ENCODE measurements around the gene LAMP5.

Gene LAMP5

DNA sequence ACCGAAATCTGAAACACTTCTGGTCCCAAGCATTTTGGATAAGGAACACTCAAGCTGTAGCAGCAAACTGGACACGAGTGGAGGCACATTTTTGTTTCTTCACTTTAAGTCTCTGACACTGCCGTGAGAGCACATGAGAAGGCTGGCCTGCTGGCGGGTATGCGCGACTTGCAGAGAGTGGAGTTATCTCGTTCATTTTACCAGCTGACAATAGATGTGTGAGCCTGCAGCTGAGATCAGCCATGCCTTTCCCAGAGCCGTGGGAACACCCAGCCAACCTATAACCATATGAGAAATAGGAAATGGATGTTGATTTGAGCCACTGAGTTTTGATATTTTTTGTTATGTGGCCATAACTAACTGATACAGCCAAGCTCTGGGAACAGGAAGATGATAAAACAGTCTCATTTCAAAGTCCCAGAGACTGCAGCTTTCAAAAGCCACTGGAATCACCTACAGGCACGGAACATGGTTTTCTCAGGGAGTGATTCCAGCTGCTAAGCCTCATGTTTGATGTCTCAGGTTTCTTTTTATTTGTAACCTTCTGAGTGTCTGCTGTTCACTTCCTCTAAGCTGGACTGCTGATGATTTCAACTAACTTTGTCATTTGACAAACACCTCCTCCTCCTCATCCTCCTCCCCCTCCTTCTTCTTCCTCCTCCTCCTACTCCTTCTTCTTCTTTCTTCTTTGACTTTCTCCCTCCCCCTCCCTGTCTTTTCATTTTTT, 28.6 kb upstream of the LAMP5 start:
- Histone ChIP-seq H2AFZ (ENCODE audit: low read length, unreplicated experiment) (no peak overlapping the region), H3K4me3 (ENCODE audit: low read depth, low read length) (no peak overlapping the region), H3K36me3 (ENCODE audit: insufficient read depth, low read length) (no peaks in the 10 kb centered on the region), H3K27me3 (ENCODE audit: insufficient read depth, low read length) (peaks cover 54% of the 10 kb centered on the region), H3K79me2 (ENCODE audit: control insufficient read depth, insufficient read depth, low read length, unreplicated experiment) (no peaks in the 10 kb centered on the region), H3K27ac (ENCODE audit: low read depth, low read length) (no peak overlapping the region), H3K4me1 (ENCODE audit: control insufficient read depth, insufficient read depth, low read length, unreplicated experiment) (peaks cover 8% of the 10 kb centered on the region)

DNA sequence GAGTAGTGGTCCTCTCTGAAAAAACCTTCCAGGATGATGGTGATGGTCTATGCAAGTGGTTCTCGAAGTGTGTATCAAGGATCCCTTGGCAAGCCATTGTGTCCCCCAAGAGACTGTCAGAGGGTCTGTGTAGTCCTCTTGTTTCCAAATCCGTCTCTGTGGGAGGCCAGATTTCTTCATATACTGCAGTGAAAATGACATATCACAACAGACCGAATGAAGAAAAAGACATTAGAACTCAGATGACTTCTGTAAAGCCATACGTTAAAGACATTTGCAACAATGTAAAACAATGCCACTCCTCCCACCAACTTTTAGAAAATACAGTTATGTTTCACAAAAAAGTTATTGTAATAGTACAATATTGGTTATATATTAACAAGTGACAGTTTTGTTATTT, 27.2 kb upstream of the LAMP5 start:
- no peak overlapping the region for H2AFZ ChIP-seq (ENCODE audit: low read length, unreplicated experiment)
- peaks cover 57% of the 10 kb centered on the region for H3K27me3 ChIP-seq (ENCODE audit: insufficient read depth, low read length)
- no peak overlapping the region for H3K4me3 ChIP-seq (ENCODE audit: low read depth, low read length)
- H3K27ac ChIP-seq (ENCODE audit: low read depth, low read length) = no peak overlapping the region
- no peaks in the 10 kb centered on the region for H3K79me2 ChIP-seq (ENCODE audit: control insufficient read depth, insufficient read depth, low read length, unreplicated experiment)
- H3K36me3 ChIP-seq (ENCODE audit: insufficient read depth, low read length) = no peaks in the 10 kb centered on the region
- peaks cover 8% of the 10 kb centered on the region for H3K4me1 ChIP-seq (ENCODE audit: control insufficient read depth, insufficient read depth, low read length, unreplicated experiment)

DNA sequence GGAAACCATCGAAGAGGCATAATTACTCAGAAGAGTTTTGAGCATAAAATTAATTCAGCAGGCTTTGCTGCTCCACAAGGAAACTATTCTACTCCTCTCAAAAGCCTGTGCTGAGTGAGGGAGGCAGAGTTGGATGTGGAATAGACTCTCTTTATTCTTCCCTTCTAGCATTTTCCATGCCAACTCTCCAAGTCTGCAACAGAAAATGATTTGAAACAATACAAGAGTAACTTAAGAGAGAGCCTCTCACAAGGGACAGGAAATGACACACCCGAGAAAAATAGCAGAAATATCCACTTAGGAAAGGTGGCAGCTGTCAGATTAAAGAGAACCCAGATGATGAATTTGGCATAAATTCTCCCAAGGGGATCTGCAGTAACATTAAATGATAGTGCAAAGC, 26.3 kb upstream of the LAMP5 start:
- peaks cover 13% of the 10 kb centered on the region for H3K4me1 ChIP-seq (ENCODE audit: control insufficient read depth, insufficient read depth, low read length, unreplicated experiment)
- peaks cover 57% of the 10 kb centered on the region for H3K27me3 ChIP-seq (ENCODE audit: insufficient read depth, low read length)
- no peaks in the 10 kb centered on the region for H3K79me2 ChIP-seq (ENCODE audit: control insufficient read depth, insufficient read depth, low read length, unreplicated experiment)
- no peak overlapping the region for H3K27ac ChIP-seq (ENCODE audit: low read depth, low read length)
- no peak overlapping the region for H2AFZ ChIP-seq (ENCODE audit: low read length, unreplicated experiment)
- no peaks in the 10 kb centered on the region for H3K36me3 ChIP-seq (ENCODE audit: insufficient read depth, low read length)
- no peak overlapping the region for H3K4me3 ChIP-seq (ENCODE audit: low read depth, low read length)

DNA sequence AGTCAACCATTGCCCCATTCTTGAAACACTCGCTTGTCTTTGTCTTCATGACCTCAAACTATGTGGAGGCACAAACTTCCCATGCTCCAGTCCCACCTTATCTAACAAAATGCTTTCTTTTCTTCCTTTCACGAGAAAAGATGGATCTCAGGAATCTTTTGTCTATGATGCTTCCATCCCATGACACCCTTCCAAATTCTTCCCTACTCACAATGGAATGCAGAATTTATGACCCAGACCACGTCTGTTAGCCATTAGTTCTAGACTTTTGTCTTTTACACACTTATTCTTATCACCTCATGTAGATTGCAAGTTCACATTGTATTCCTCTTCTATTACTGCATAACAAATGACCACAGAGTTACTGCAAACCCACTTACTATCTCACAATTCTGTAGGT, 24.2 kb upstream of the LAMP5 start:
- peaks cover 62% of the 10 kb centered on the region for H3K27me3 ChIP-seq (ENCODE audit: insufficient read depth, low read length)
- no peak overlapping the region for H3K27ac ChIP-seq (ENCODE audit: low read depth, low read length)
- no peaks in the 10 kb centered on the region for H3K79me2 ChIP-seq (ENCODE audit: control insufficient read depth, insufficient read depth, low read length, unreplicated experiment)
- no peak overlapping the region for H2AFZ ChIP-seq (ENCODE audit: low read length, unreplicated experiment)
- no peaks in the 10 kb centered on the region for H3K36me3 ChIP-seq (ENCODE audit: insufficient read depth, low read length)
- no peak overlapping the region for H3K4me3 ChIP-seq (ENCODE audit: low read depth, low read length)
- peaks cover 13% of the 10 kb centered on the region for H3K4me1 ChIP-seq (ENCODE audit: control insufficient read depth, insufficient read depth, low read length, unreplicated experiment)

DNA sequence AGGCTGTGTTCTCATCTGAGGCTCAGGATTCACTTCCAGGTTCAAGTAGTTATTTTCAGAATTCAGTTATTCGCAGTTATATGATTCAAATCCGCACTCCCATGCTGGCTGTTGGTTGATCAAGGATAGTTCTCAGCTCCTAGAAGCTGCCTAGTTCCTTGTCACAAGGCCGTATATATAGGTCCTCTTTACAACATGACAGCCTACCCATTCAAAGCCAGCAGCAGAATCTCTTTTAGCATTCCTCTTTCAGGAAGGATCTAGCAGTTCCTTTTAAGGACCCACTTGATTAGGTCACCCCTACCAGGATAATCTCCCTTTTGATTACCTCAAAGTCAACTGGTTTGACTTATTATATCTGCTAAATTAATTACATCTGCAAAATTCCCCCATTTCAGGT, 23.8 kb upstream of the LAMP5 start:
- Histone ChIP-seq H3K36me3 (ENCODE audit: insufficient read depth, low read length) (no peaks in the 10 kb centered on the region), H3K27me3 (ENCODE audit: insufficient read depth, low read length) (peaks cover 66% of the 10 kb centered on the region), H3K27ac (ENCODE audit: low read depth, low read length) (no peak overlapping the region), H3K4me1 (ENCODE audit: control insufficient read depth, insufficient read depth, low read length, unreplicated experiment) (peaks cover 13% of the 10 kb centered on the region), H2AFZ (ENCODE audit: low read length, unreplicated experiment) (no peak overlapping the region), H3K4me3 (ENCODE audit: low read depth, low read length) (no peak overlapping the region), H3K79me2 (ENCODE audit: control insufficient read depth, insufficient read depth, low read length, unreplicated experiment) (no peaks in the 10 kb centered on the region)

DNA sequence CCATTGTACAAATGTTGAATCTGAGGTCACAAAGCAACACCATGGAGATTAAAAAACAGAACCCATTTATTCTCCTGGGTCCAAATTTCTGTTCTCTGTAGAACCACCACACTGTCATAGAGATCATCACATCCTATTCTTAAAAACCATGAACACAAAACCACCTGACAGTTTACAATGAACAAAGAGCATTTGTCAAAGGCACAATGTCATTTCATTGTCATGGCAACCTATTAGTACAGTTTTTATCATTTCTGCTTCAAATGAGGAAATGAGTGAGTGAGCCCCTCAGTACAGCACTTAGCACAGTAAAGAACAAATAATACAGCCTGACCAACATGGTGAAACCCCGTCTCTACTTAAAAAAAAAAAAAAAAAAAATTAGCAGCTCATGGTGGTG, 23.1 kb upstream of the LAMP5 start:
- no peak overlapping the region for H3K27ac ChIP-seq (ENCODE audit: low read depth, low read length)
- H3K4me3 ChIP-seq (ENCODE audit: low read depth, low read length) = no peak overlapping the region
- no peak overlapping the region for H2AFZ ChIP-seq (ENCODE audit: low read length, unreplicated experiment)

DNA sequence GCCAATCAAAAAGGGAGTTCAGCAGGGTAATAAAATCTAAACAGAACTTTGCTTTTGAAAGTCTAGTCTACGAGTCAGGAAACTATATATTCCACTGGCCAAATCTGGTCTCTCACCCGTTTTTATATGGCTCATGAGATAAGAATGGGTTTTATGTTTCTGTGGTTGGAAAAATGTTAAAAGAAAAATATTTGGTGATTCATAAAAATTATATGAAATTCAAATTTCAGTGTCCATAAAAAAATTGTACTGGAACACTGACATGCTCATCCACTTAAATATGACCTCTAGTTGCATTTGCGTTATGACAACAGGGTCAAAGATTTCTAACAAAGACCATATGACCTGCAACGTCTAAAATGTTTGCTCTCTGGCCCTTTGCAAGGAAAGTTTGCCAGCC, 22.3 kb upstream of the LAMP5 start:
- H2AFZ ChIP-seq (ENCODE audit: low read length, unreplicated experiment) = no peak overlapping the region

More for the DNA sequence above, 23.1 kb upstream of the LAMP5 start:
- H3K4me1 ChIP-seq (ENCODE audit: control insufficient read depth, insufficient read depth, low read length, unreplicated experiment) = peaks cover 13% of the 10 kb centered on the region
- no peaks in the 10 kb centered on the region for H3K79me2 ChIP-seq (ENCODE audit: control insufficient read depth, insufficient read depth, low read length, unreplicated experiment)
- no peaks in the 10 kb centered on the region for H3K36me3 ChIP-seq (ENCODE audit: insufficient read depth, low read length)
- peaks cover 70% of the 10 kb centered on the region for H3K27me3 ChIP-seq (ENCODE audit: insufficient read depth, low read length)

GRCh38 chr20:9493803-9494202, 20.6 kb upstream of the LAMP5 start:
- H3K79me2 ChIP-seq (ENCODE audit: control insufficient read depth, insufficient read depth, low read length, unreplicated experiment) = no peaks in the 10 kb centered on the region
- no peak overlapping the region for H3K27ac ChIP-seq (ENCODE audit: low read depth, low read length)
- H3K36me3 ChIP-seq (ENCODE audit: insufficient read depth, low read length) = no peaks in the 10 kb centered on the region
- H3K4me3 ChIP-seq (ENCODE audit: low read depth, low read length) = no peak overlapping the region
- no peak overlapping the region for H2AFZ ChIP-seq (ENCODE audit: low read length, unreplicated experiment)
- peaks cover 77% of the 10 kb centered on the region for H3K27me3 ChIP-seq (ENCODE audit: insufficient read depth, low read length)
- peaks cover 5% of the 10 kb centered on the region for H3K4me1 ChIP-seq (ENCODE audit: control insufficient read depth, insufficient read depth, low read length, unreplicated experiment)

More for the DNA sequence above, 22.3 kb upstream of the LAMP5 start:
- H3K27ac ChIP-seq (ENCODE audit: low read depth, low read length) = 0 out of 2 replicates have a peak overlapping the region, but pooled peaks have one; percentile 9
- H3K4me1 ChIP-seq (ENCODE audit: control insufficient read depth, insufficient read depth, low read length, unreplicated experiment) = peaks cover 13% of the 10 kb centered on the region
- H3K36me3 ChIP-seq (ENCODE audit: insufficient read depth, low read length) = no peaks in the 10 kb centered on the region
- no peaks in the 10 kb centered on the region for H3K79me2 ChIP-seq (ENCODE audit: control insufficient read depth, insufficient read depth, low read length, unreplicated experiment)
- peaks cover 73% of the 10 kb centered on the region for H3K27me3 ChIP-seq (ENCODE audit: insufficient read depth, low read length)
- no peak overlapping the region for H3K4me3 ChIP-seq (ENCODE audit: low read depth, low read length)

DNA sequence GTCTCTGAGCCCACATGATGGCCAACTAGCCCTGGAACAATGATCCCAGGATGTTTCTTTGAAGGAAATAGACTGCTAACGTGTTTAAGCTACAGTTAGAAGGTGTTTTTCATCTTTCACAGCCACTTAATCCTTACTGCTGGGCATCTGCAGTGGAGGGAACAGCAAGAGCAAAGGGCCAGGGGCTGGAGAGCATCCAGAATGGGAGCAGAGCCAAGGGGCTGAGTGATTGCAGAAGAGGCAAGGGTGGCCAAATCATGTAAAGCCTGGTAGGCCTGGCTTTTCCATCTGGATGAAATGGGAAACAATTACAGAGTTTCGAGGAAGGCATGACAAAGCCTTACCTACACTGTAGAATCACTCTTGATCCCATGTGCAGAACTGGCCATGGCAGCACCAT, 18.7 kb upstream of the LAMP5 start:
- no peak overlapping the region for H3K27ac ChIP-seq (ENCODE audit: low read depth, low read length)
- no peaks in the 10 kb centered on the region for H3K79me2 ChIP-seq (ENCODE audit: control insufficient read depth, insufficient read depth, low read length, unreplicated experiment)
- peaks cover 68% of the 10 kb centered on the region; the same call in 1 of the 2 replicates for H3K27me3 ChIP-seq (ENCODE audit: insufficient read depth, low read length)
- no peak overlapping the region for H2AFZ ChIP-seq (ENCODE audit: low read length, unreplicated experiment)
- H3K36me3 ChIP-seq (ENCODE audit: insufficient read depth, low read length) = no peaks in the 10 kb centered on the region
- no peak overlapping the region for H3K4me3 ChIP-seq (ENCODE audit: low read depth, low read length)
- peaks cover 5% of the 10 kb centered on the region for H3K4me1 ChIP-seq (ENCODE audit: control insufficient read depth, insufficient read depth, low read length, unreplicated experiment)

DNA sequence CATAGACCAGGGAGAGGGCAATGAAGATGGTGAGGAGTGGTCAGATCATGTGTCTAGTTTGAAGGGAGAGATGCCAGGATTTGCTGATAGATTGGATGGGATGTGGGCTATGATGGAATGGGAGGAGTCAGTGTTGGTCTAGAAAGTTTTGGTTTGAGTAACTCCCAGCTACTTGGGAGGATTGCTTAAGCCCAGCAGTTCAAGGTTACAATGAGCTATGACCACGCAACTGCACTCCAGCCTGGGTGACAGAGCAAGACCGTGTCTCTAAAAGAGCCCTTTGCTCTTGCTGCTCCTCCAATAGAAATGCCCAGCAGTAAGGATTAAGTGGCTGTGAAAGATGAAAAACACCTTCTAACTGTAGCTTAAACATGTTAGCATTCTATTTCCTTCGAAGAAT, 18.2 kb upstream of the LAMP5 start:
- H3K27ac ChIP-seq (ENCODE audit: low read depth, low read length) = no peak overlapping the region
- H2AFZ ChIP-seq (ENCODE audit: low read length, unreplicated experiment) = no peak overlapping the region
- H3K4me3 ChIP-seq (ENCODE audit: low read depth, low read length) = no peak overlapping the region
- peaks cover 5% of the 10 kb centered on the region for H3K4me1 ChIP-seq (ENCODE audit: control insufficient read depth, insufficient read depth, low read length, unreplicated experiment)
- H3K27me3 ChIP-seq (ENCODE audit: insufficient read depth, low read length) = peaks cover 67% of the 10 kb centered on the region
- no peaks in the 10 kb centered on the region for H3K36me3 ChIP-seq (ENCODE audit: insufficient read depth, low read length)
- H3K79me2 ChIP-seq (ENCODE audit: control insufficient read depth, insufficient read depth, low read length, unreplicated experiment) = no peaks in the 10 kb centered on the region

DNA sequence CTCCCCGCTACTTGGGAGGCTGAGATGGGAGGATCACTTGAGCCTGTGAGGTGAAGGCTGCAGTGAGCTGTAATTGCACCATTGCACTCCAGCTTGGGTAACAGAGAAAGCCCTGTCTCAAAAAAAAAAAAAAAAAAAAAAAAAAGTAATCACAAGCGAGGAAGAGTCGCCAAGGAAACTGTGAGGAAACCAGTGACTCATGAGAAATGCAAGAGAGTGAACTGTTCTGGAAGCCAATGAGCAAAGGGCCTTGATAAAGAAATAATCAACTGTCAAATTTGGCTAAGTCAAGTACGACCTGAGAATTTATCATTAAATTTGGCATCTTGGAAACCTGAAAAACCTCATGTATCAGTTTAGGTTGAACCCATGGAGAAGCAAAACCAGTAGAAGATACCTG, 16.1 kb upstream of the LAMP5 start:
- Histone ChIP-seq H3K27ac (ENCODE audit: low read depth, low read length) (no peak overlapping the region), H3K36me3 (ENCODE audit: insufficient read depth, low read length) (no peaks in the 10 kb centered on the region), H2AFZ (ENCODE audit: low read length, unreplicated experiment) (no peak overlapping the region), H3K4me1 (ENCODE audit: control insufficient read depth, insufficient read depth, low read length, unreplicated experiment) (no peaks in the 10 kb centered on the region), H3K79me2 (ENCODE audit: control insufficient read depth, insufficient read depth, low read length, unreplicated experiment) (no peaks in the 10 kb centered on the region), H3K27me3 (ENCODE audit: insufficient read depth, low read length) (peaks cover 64% of the 10 kb centered on the region), H3K4me3 (ENCODE audit: low read depth, low read length) (no peak overlapping the region)
